Osteoblast (primary cell): Measurements from ENCODE around the gene CRY2. TPM values are rescaled to one million over a fixed set of nuclear protein-coding genes. Genes with fewer than 3 reads are reported as not detected.
A peak's percentile ranks its signal among the peaks of the same experiment; 100 is the strongest.

Experiments used
- DNase-seq: peaks from one replicate; pipeline ENCODE4 v3.0.0; 2011; ENCODE audit warnings: low spot score, mixed read lengths; ENCODE audit not compliant: insufficient read length; ENCODE audit errors: missing footprints
- H2AFZ ChIP-seq: 2 replicates; pipeline ENCODE4 v1.6.0; 2011; ENCODE audit warnings: mild to moderate bottlenecking, low read length
- H3K27ac ChIP-seq: 2 replicates; pipeline ENCODE4 v1.5.1; 2011; ENCODE audit warnings: mild to moderate bottlenecking, low read depth, low read length, moderate library complexity
- H3K27me3 ChIP-seq: 2 replicates; pipeline ENCODE4 v1.6.0; 2012; ENCODE audit warnings: mild to moderate bottlenecking, control low read depth, inconsistent platforms, low read length, moderate library complexity; ENCODE audit not compliant: insufficient read depth
- H3K36me3 ChIP-seq: 2 replicates; pipeline ENCODE4 v1.5.1; 2011; ENCODE audit warnings: mild to moderate bottlenecking, low read length, control low read depth, moderate library complexity; ENCODE audit not compliant: insufficient read depth
- H3K4me1 ChIP-seq: 2 replicates; pipeline ENCODE4 v1.5.1; 2011; ENCODE audit warnings: mild to moderate bottlenecking, low read length, control low read depth, moderate library complexity; ENCODE audit not compliant: insufficient read depth
- H3K4me2 ChIP-seq: 2 replicates; pipeline ENCODE4 v1.6.0; 2011; ENCODE audit warnings: mild to moderate bottlenecking, low read length; ENCODE audit not compliant: insufficient read depth
- H3K4me3 ChIP-seq: fragments of 200-600 bp; sonication (generic); 3 replicates; pipeline ENCODE4 v1.5.1; 2012; ENCODE audit warnings: mild to moderate bottlenecking, low read length, inconsistent platforms; ENCODE audit not compliant: insufficient read depth
- H3K79me2 ChIP-seq: 2 replicates; pipeline ENCODE4 v1.6.0; 2012; ENCODE audit warnings: mild to moderate bottlenecking, low read length, control low read depth, inconsistent platforms; ENCODE audit not compliant: insufficient read depth
- H3K9me3 ChIP-seq: 2 replicates; pipeline ENCODE4 v1.5.1; 2011; ENCODE audit warnings: low read depth, low read length, control low read depth
- H4K20me1 ChIP-seq: 2 replicates; pipeline ENCODE4 v1.6.0; 2012; ENCODE audit warnings: mild to moderate bottlenecking, low read length, control low read depth; ENCODE audit not compliant: insufficient read depth
- CTCF ChIP-seq: IDR thresholded peaks from 2 replicates; pipeline ENCODE4 v1.5.1; 2011; ENCODE audit warnings: mild to moderate bottlenecking, low read depth, low read length, moderate library complexity; ENCODE audit errors: extremely low read depth
- total RNA-seq: library from RNA; depleted of rRNA; stranded (reverse); fragments of >200 nt; gene quantifications from 2 replicates; pipeline ENCODE4 v1.2.3, GENCODE V29; 2012

CRY2 gene
- total RNA-seq, 1 donor, result 21.0 TPM

DNA sequence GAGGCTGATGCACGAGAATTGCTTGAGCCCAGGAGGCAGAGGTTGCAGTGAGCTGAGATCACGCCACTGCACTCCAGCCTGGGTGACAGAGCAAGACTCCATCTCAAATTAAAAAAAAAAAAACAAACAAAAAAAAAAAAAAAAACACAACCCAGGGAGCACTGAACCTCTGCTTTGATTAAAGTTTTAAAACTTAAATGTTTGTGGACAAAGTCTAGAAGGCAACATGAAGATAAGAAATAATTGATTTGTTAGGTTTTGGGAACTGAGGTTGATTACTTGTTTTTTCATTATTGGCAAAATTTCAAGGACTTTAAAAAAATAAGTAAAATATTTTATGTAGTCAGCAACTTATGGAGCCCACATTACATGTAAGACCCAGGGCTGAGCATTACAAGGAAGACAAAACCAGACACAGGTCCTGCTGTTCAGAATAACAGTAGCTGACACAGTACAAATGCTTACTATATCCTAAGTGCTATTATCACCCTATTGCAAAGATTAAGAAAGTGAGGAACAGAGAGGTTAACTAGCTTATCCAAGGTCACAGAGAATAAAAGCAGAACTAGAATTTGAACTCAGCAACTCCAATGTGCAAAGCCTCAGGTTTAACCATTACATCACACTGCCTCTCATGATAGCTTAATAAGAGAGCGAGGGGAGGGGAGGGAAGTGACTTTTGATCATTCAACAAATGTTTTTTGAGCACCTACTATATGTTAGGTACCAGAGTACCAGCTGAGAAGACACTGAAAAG lies 2.3 kb upstream of the CRY2 start:
- Histone ChIP-seq H3K27me3 (no peaks in the 10 kb centered on the region), H3K79me2 (peaks cover 25% of the 10 kb centered on the region), H3K4me3 (no peak overlapping the region), H3K4me1 (peaks cover 17% of the 10 kb centered on the region), H3K36me3 (no peaks in the 10 kb centered on the region), H3K27ac (no peak overlapping the region), H4K20me1 (peaks cover 12% of the 10 kb centered on the region), H3K9me3 (no peaks in the 10 kb centered on the region), H2AFZ (no peak overlapping the region), H3K4me2 (no peak overlapping the region)
- no peak for TF ChIP-seq CTCF
- DNase-seq, result no peak

GRCh38 chr11:45846174-45846675 lies 1.1 kb upstream of the CRY2 start:
- no peak overlapping the region for H2AFZ ChIP-seq
- H3K4me1 ChIP-seq, result peaks cover 27% of the 10 kb centered on the region
- DNase-seq, result no peak
- H3K36me3 ChIP-seq, result no peaks in the 10 kb centered on the region
- TF ChIP-seq CTCF, result no peak
- H3K79me2 ChIP-seq, result peaks cover 37% of the 10 kb centered on the region
- H3K27ac ChIP-seq, result peak overlapping the region; percentile 75
- H3K27me3 ChIP-seq, result no peaks in the 10 kb centered on the region
- H3K4me3 ChIP-seq, result peak overlapping the region; percentile 48
- no peaks in the 10 kb centered on the region for H3K9me3 ChIP-seq
- H3K4me2 ChIP-seq, result peak overlapping the region; percentile 72
- H4K20me1 ChIP-seq, result peaks cover 24% of the 10 kb centered on the region

GRCh38 chr11:45847911-45848316 lies 639 bp downstream of the CRY2 start:
- peaks cover 52% of the 10 kb centered on the region for H3K79me2 ChIP-seq
- H2AFZ ChIP-seq, result peak overlapping the region; percentile 90
- TF ChIP-seq CTCF, result no peak
- peak overlapping the region; percentile 96 for H3K4me3 ChIP-seq
- H3K36me3 ChIP-seq, result no peaks in the 10 kb centered on the region
- peaks cover 35% of the 10 kb centered on the region for H4K20me1 ChIP-seq
- H3K4me2 ChIP-seq, result peak overlapping the region; percentile 92
- peaks cover 27% of the 10 kb centered on the region for H3K4me1 ChIP-seq
- H3K27me3 ChIP-seq, result no peaks in the 10 kb centered on the region
- peak overlapping the region; percentile 98 for H3K27ac ChIP-seq
- H3K9me3 ChIP-seq, result no peaks in the 10 kb centered on the region
- peak; percentile 82 for DNase-seq

GRCh38 chr11:45848654-45849081 lies 1.4 kb downstream of the CRY2 start:
- H3K4me2 ChIP-seq, result peak overlapping the region; percentile 92
- H3K27me3 ChIP-seq, result no peaks in the 10 kb centered on the region
- DNase-seq, result no peak
- peak overlapping the region; percentile 98 for H3K27ac ChIP-seq
- H3K79me2 ChIP-seq, result peaks cover 60% of the 10 kb centered on the region
- no peak for TF ChIP-seq CTCF
- no peaks in the 10 kb centered on the region for H3K36me3 ChIP-seq
- peaks cover 42% of the 10 kb centered on the region for H4K20me1 ChIP-seq
- peak overlapping the region; percentile 96 for H3K4me3 ChIP-seq
- H3K4me1 ChIP-seq, result peaks cover 24% of the 10 kb centered on the region
- no peaks in the 10 kb centered on the region for H3K9me3 ChIP-seq
- H2AFZ ChIP-seq, result no peak overlapping the region
